ENCODE results near the gene HBB. TPM values are rescaled to one million over a fixed set of nuclear protein-coding genes. Genes with fewer than 3 reads are reported as not detected.

The HBB gene
- total RNA-seq, 2 experiments from 2014 or later: not detected

Other genes with a start within 250 kb of the HBB start
- gene OR51L1, start 232.2 kb downstream of the HBB start, total RNA-seq: not detected
- not detected for gene OR52J3, start 180.5 kb downstream of the HBB start, total RNA-seq
- gene OR52E2, start 167.4 kb downstream of the HBB start, total RNA-seq: not detected
- not detected for gene OR52E1, start 157.5 kb downstream of the HBB start, total RNA-seq
- not detected for gene OR52A5, start 88.7 kb downstream of the HBB start, total RNA-seq
- not detected for gene OR52A1, start 72.3 kb downstream of the HBB start, total RNA-seq
- gene OR51V1, start 26.4 kb downstream of the HBB start, total RNA-seq: not detected
- gene HBD, start 7.4 kb upstream of the HBB start, total RNA-seq: not detected
- not detected for gene HBG1, start 22.8 kb upstream of the HBB start, total RNA-seq
- not detected for gene HBG2, start 27.7 kb upstream of the HBB start, total RNA-seq
- gene HBE1, start 42.9 kb upstream of the HBB start, total RNA-seq: not detected
- not detected for gene OR51B4, start 74.9 kb upstream of the HBB start, total RNA-seq
- not detected for gene OR51B2, start 97.2 kb upstream of the HBB start, total RNA-seq
- not detected for gene OR51B5, start 116.5 kb upstream of the HBB start, total RNA-seq
- not detected for gene OR51B6, start 124.4 kb upstream of the HBB start, total RNA-seq
- not detected for gene OR51M1, start 156.7 kb upstream of the HBB start, total RNA-seq
- gene OR51Q1, start 195.0 kb upstream of the HBB start, total RNA-seq: not detected
- gene OR51I1, start 214.4 kb upstream of the HBB start, total RNA-seq: not detected
- gene OR51I2, start 222.3 kb upstream of the HBB start, total RNA-seq: not detected